K562 (cell line): ENCODE data around the gene LSM4. TPM values are rescaled to one million over a fixed set of nuclear protein-coding genes. Genes with fewer than 3 reads are reported as not detected.

ENCODE experiments used
- BRD4 ChIP-seq: fragments of 200-600 bp; sonication (generic); IDR thresholded peaks from 2 replicates; pipeline ENCODE4 v1.6.1; 2017; ENCODE audit warnings: inconsistent platforms
- DDX20 ChIP-seq: fragments of 450-650 bp; IDR thresholded peaks from 2 replicates; pipeline ENCODE4 v1.6.1; 2016; ENCODE audit warnings: missing genetic modification characterization, low read depth, mild to moderate bottlenecking, missing compliant biosample characterization, moderate library complexity
- ETV1 ChIP-seq: fragments of 450-650 bp; conservative IDR thresholded peaks from 2 replicates; pipeline ENCODE4 v1.6.1; 2016; ENCODE audit warnings: missing genetic modification characterization, control low read depth, low read depth, missing compliant biosample characterization
- GABPB1 ChIP-seq: sonication (generic); formaldehyde crosslinking; IDR thresholded peaks from 2 replicates; pipeline ENCODE4 v1.8.0; 2022; ENCODE audit warnings: mild to moderate bottlenecking, missing genetic modification reagents
- GTF2A2 ChIP-seq: IDR thresholded peaks from 2 replicates; pipeline ENCODE4 v1.6.1; 2016; ENCODE audit warnings: mild to moderate bottlenecking, missing genetic modification characterization, missing compliant biosample characterization
- GTF2E2 ChIP-seq: fragments of 200-800 bp; sonication (Bioruptor generic); IDR thresholded peaks from 2 replicates; pipeline ENCODE4 v1.6.1; 2016; ENCODE audit warnings: missing genetic modification characterization, missing compliant biosample characterization
- HMG20B ChIP-seq: fragments of 250-450 bp; sonication (Bioruptor Pico); IDR thresholded peaks from 2 replicates; pipeline ENCODE4 v1.5.0; 2021; ENCODE audit warnings: mild to moderate bottlenecking
- LARP7 ChIP-seq: fragments of 450-650 bp; IDR thresholded peaks from 2 replicates; pipeline ENCODE4 v1.6.1; 2016
- POLR2B ChIP-seq: fragments of 450-650 bp; IDR thresholded peaks from 2 replicates; pipeline ENCODE4 v1.6.1; 2018; ENCODE audit warnings: low read depth; ENCODE audit not compliant: partially characterized antibody
- ZC3H4 ChIP-seq: sonication (generic); formaldehyde crosslinking; IDR thresholded peaks from 2 replicates; pipeline ENCODE4 v1.9.0; 2021; ENCODE audit warnings: missing genetic modification reagents, borderline replicate concordance
- ZFX ChIP-seq: sonication (generic); formaldehyde crosslinking; IDR thresholded peaks from 2 replicates; pipeline ENCODE4 v1.8.0; 2022; ENCODE audit warnings: mild to moderate bottlenecking, missing genetic modification reagents, moderate library complexity
- ZNF140 ChIP-seq: fragments of 250-450 bp; sonication (Bioruptor Pico); IDR thresholded peaks from 2 replicates; pipeline ENCODE4 v1.8.0; 2021; ENCODE audit warnings: moderate library complexity, mild to moderate bottlenecking, inconsistent platforms
- polyA plus RNA-seq, 8 experiments: library from polyadenylated mRNA; depleted of rRNA in 4 of 8; stranded (reverse) in 5 of 8; unstranded in 3 of 8; fragments of >200 nt; fragmentation: Nextera tagmentation in 2 of 8; fragmentation: Illumina TruSeq in 1 of 8; extraction: Ambion mirVana in 2 of 8; extraction: Trizol in 1 of 8; gene quantifications; 2 replicates each; pipeline versions ENCODE4 v1.2.1 to v1.2.3, GENCODE V29; 2011 to 2014; ENCODE audit warnings: inconsistent platforms in 1 of 8, missing spikeins in 1 of 8
- total RNA-seq, 7 experiments: library from RNA; depleted of rRNA in 6 of 7; stranded (reverse); fragments of >200 nt in 6 of 7; fragmentation: Illumina TruSeq in 2 of 7; extraction: Trizol in 2 of 7; gene quantifications; 2 replicates each; pipeline versions ENCODE4 v1.2.1 to v1.2.3, GENCODE V29; 2011 to 2021; ENCODE audit warnings: low replicate concordance in 1 of 7
- TF ChIP-seq, protein P1 (sequence below): sonication (generic); formaldehyde crosslinking; IDR thresholded peaks from 2 replicates; pipeline ENCODE4 v1.8.0; 2022; ENCODE audit warnings: mild to moderate bottlenecking, missing genetic modification reagents
- TF ChIP-seq, protein P2 (sequence below): fragments of 450-650 bp; IDR thresholded peaks from 2 replicates; pipeline ENCODE4 v1.6.1; 2017; ENCODE audit warnings: antibody characterized with exemption, mild to moderate bottlenecking
- TF ChIP-seq, protein P3 (sequence below): fragments of 200-800 bp; sonication (Bioruptor generic); IDR thresholded peaks from 2 replicates; pipeline ENCODE4 v1.6.1; 2017; ENCODE audit warnings: missing genetic modification characterization, missing compliant biosample characterization
- TF ChIP-seq, protein P4 (sequence below): fragments of 250-450 bp; sonication (Bioruptor Pico); IDR thresholded peaks from 2 replicates; pipeline ENCODE4 v1.4.0; 2020

LSM4 gene
- total and polyA plus RNA-seq, 9 of the 15 experiments (the other 6 are each of a cell fraction or from before 2014, with no cell fraction given): 11.9 to 763 (median 202) TPM

DNA sequence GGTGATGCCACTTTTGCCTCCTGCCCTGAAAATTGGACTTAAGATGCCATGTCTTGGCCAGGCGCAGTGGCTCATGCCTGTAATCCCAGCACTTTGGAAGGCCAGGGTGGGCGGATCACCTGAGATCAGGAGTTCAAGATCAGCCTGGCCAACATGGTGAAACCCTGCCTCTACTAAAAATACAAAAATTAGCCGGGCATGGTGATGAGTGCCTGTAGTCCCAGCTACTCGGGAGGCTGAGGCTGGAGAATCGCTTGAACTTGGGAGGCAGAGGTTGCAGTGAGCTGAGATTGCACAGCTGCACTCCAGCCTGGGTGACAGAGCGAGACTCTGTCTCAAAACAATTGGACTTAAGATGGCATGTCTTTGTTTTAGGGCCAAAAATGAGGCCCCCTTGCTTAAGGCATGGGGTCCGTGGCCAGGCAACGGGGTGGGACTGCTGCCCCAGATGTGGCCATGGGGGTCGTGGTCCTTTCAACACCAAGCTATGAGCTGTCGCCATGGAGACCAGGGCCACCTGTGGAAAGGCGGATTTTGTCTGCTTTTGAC, 41.5 kb upstream of the LSM4 start (continued):
- TF ChIP-seq GTF2E2: 0 out of 2 replicates have a peak, but pooled peaks have one; percentile 49
- TF ChIP-seq ZC3H4 (CRISPR knock-in tag): peak; percentile 84; the same call in 1 of the 2 replicates
- peak; percentile 14; the same call in 1 of the 2 replicates for TF ChIP-seq LARP7
- TF ChIP-seq ZNF140 (CRISPR knock-in tag): peak; percentile 28; the same call in 1 of the 2 replicates
- TF ChIP-seq, protein P1, sequence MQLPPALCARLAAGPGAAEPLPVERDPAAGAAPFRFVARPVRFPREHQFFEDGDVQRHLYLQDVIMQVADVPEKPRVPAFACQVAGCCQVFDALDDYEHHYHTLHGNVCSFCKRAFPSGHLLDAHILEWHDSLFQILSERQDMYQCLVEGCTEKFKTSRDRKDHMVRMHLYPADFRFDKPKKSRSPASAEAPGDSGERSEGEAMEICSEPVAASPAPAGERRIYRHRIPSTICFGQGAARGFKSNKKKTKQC (CRISPR knock-in tag): 0 out of 2 replicates have a peak, but pooled peaks have one; percentile 39
- TF ChIP-seq, protein P2, sequence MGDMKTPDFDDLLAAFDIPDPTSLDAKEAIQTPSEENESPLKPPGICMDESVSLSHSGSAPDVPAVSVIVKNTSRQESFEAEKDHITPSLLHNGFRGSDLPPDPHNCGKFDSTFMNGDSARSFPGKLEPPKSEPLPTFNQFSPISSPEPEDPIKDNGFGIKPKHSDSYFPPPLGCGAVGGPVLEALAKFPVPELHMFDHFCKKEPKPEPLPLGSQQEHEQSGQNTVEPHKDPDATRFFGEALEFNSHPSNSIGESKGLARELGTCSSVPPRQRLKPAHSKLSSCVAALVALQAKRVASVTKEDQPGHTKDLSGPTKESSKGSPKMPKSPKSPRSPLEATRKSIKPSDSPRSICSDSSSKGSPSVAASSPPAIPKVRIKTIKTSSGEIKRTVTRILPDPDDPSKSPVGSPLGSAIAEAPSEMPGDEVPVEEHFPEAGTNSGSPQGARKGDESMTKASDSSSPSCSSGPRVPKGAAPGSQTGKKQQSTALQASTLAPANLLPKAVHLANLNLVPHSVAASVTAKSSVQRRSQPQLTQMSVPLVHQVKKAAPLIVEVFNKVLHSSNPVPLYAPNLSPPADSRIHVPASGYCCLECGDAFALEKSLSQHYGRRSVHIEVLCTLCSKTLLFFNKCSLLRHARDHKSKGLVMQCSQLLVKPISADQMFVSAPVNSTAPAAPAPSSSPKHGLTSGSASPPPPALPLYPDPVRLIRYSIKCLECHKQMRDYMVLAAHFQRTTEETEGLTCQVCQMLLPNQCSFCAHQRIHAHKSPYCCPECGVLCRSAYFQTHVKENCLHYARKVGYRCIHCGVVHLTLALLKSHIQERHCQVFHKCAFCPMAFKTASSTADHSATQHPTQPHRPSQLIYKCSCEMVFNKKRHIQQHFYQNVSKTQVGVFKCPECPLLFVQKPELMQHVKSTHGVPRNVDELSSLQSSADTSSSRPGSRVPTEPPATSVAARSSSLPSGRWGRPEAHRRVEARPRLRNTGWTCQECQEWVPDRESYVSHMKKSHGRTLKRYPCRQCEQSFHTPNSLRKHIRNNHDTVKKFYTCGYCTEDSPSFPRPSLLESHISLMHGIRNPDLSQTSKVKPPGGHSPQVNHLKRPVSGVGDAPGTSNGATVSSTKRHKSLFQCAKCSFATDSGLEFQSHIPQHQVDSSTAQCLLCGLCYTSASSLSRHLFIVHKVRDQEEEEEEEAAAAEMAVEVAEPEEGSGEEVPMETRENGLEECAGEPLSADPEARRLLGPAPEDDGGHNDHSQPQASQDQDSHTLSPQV: peak; percentile 82
- TF ChIP-seq POLR2B: peak; percentile 43
- TF ChIP-seq DDX20: peak; percentile 70
- 0 out of 2 replicates have a peak, but pooled peaks have one; percentile 63 for TF ChIP-seq HMG20B (CRISPR knock-in tag)
- peak; percentile 11; the same call in 1 of the 2 replicates for TF ChIP-seq BRD4
- TF ChIP-seq ETV1: peak; percentile 20; the same call in 1 of the 2 replicates
- peak; percentile 38 for TF ChIP-seq GABPB1 (CRISPR knock-in tag)
- TF ChIP-seq, protein P3, sequence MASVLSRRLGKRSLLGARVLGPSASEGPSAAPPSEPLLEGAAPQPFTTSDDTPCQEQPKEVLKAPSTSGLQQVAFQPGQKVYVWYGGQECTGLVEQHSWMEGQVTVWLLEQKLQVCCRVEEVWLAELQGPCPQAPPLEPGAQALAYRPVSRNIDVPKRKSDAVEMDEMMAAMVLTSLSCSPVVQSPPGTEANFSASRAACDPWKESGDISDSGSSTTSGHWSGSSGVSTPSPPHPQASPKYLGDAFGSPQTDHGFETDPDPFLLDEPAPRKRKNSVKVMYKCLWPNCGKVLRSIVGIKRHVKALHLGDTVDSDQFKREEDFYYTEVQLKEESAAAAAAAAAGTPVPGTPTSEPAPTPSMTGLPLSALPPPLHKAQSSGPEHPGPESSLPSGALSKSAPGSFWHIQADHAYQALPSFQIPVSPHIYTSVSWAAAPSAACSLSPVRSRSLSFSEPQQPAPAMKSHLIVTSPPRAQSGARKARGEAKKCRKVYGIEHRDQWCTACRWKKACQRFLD: peak; percentile 70
- TF ChIP-seq, protein P4, sequence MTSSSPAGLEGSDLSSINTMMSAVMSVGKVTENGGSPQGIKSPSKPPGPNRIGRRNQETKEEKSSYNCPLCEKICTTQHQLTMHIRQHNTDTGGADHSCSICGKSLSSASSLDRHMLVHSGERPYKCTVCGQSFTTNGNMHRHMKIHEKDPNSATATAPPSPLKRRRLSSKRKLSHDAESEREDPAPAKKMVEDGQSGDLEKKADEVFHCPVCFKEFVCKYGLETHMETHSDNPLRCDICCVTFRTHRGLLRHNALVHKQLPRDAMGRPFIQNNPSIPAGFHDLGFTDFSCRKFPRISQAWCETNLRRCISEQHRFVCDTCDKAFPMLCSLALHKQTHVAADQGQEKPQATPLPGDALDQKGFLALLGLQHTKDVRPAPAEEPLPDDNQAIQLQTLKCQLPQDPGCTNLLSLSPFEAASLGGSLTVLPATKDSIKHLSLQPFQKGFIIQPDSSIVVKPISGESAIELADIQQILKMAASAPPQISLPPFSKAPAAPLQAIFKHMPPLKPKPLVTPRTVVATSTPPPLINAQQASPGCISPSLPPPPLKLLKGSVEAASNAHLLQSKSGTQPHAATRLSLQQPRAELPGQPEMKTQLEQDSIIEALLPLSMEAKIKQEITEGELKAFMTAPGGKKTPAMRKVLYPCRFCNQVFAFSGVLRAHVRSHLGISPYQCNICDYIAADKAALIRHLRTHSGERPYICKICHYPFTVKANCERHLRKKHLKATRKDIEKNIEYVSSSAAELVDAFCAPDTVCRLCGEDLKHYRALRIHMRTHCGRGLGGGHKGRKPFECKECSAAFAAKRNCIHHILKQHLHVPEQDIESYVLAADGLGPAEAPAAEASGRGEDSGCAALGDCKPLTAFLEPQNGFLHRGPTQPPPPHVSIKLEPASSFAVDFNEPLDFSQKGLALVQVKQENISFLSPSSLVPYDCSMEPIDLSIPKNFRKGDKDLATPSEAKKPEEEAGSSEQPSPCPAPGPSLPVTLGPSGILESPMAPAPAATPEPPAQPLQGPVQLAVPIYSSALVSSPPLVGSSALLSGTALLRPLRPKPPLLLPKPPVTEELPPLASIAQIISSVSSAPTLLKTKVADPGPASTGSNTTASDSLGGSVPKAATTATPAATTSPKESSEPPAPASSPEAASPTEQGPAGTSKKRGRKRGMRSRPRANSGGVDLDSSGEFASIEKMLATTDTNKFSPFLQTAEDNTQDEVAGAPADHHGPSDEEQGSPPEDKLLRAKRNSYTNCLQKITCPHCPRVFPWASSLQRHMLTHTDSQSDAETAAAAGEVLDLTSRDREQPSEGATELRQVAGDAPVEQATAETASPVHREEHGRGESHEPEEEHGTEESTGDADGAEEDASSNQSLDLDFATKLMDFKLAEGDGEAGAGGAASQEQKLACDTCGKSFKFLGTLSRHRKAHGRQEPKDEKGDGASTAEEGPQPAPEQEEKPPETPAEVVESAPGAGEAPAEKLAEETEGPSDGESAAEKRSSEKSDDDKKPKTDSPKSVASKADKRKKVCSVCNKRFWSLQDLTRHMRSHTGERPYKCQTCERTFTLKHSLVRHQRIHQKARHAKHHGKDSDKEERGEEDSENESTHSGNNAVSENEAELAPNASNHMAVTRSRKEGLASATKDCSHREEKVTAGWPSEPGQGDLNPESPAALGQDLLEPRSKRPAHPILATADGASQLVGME: peak; percentile 37; the same call in 1 of the 2 replicates
- peak; percentile 79 for TF ChIP-seq GTF2A2 (tag)
- peak; percentile 19 for TF ChIP-seq ZFX (CRISPR knock-in tag)
